ENCODE measurements around the gene CSNK2A2. TPM values are rescaled to one million over a fixed set of nuclear protein-coding genes. Genes with fewer than 3 reads are reported as not detected.

The CSNK2A2 gene
- total and polyA plus RNA-seq, 9 of the 15 experiments (the other 6 are each of a cell fraction or from before 2014, with no cell fraction given) = 20.8 to 109 (median 44.7) TPM

DNA sequence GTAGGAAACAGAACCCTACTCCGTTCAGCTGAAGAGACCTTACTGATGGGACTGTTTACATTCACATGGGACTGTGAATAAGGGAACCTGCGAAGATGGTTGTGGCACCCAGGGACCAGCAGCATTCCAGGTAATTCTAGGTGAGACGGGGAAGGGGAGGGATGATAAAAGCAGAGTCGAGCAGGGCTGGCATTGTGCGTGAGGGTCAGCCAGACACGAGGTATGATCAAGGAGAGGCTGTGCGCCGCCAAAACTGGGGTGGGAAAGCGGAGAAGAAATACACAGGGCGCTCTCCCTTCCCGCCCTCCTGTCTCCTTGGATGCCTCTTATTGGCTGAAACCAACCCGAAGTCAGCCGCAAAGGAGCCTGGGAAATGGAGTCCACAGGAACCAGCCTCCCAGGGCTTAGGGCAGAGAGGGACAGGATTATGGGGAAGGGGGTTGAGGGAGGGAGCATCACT lies 38.4 kb upstream of the CSNK2A2 start (continued):
- TF ChIP-seq, protein P1, sequence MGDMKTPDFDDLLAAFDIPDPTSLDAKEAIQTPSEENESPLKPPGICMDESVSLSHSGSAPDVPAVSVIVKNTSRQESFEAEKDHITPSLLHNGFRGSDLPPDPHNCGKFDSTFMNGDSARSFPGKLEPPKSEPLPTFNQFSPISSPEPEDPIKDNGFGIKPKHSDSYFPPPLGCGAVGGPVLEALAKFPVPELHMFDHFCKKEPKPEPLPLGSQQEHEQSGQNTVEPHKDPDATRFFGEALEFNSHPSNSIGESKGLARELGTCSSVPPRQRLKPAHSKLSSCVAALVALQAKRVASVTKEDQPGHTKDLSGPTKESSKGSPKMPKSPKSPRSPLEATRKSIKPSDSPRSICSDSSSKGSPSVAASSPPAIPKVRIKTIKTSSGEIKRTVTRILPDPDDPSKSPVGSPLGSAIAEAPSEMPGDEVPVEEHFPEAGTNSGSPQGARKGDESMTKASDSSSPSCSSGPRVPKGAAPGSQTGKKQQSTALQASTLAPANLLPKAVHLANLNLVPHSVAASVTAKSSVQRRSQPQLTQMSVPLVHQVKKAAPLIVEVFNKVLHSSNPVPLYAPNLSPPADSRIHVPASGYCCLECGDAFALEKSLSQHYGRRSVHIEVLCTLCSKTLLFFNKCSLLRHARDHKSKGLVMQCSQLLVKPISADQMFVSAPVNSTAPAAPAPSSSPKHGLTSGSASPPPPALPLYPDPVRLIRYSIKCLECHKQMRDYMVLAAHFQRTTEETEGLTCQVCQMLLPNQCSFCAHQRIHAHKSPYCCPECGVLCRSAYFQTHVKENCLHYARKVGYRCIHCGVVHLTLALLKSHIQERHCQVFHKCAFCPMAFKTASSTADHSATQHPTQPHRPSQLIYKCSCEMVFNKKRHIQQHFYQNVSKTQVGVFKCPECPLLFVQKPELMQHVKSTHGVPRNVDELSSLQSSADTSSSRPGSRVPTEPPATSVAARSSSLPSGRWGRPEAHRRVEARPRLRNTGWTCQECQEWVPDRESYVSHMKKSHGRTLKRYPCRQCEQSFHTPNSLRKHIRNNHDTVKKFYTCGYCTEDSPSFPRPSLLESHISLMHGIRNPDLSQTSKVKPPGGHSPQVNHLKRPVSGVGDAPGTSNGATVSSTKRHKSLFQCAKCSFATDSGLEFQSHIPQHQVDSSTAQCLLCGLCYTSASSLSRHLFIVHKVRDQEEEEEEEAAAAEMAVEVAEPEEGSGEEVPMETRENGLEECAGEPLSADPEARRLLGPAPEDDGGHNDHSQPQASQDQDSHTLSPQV (IDR thresholded peaks at IDR 0.05) = 0 out of 2 replicates have a peak, but pooled peaks have one; percentile 34
- no peak for TF ChIP-seq DPF2 (IDR thresholded peaks at IDR 0.05)
- TF ChIP-seq ZSCAN29 (IDR thresholded peaks at IDR 0.05) = no peak
- TF ChIP-seq NRF1 (conservative IDR thresholded peaks at IDR 0.05 in 1 of 2, IDR thresholded peaks at IDR 0.05 in 1 of 2) = 0 out of 4 replicates have a peak, but pooled peaks of 1 of the 2 experiments have one; percentile 9
- TF ChIP-seq ZNF696 (CRISPR knock-in tag; conservative IDR thresholded peaks at IDR 0.05) = no peak
- TF ChIP-seq CBFB (CRISPR knock-in tag; IDR thresholded peaks at IDR 0.05) = no peak
- no peak for TF ChIP-seq DNMT1 (IDR thresholded peaks at IDR 0.05)
- peak; percentile 59 for TF ChIP-seq CTBP1 (IDR thresholded peaks at IDR 0.05; ENCODE audit: borderline replicate concordance)
- TF ChIP-seq ATF1 (CRISPR knock-in tag; IDR thresholded peaks at IDR 0.05) = no peak
- TF ChIP-seq ATF1 (tag; IDR thresholded peaks at IDR 0.05) = peak; percentile 33; the same call in 1 of the 2 replicates

All from K562 (cell line).